ENCODE data around the gene ITK.

ITK gene

GRCh38 chr5:157168286-157168685 is 12.4 kb upstream of the ITK start:
- DNase-seq (ENCODE audit: low spot score) = no peak
- H3K4ac ChIP-seq (ENCODE audit: low read length) = no peak overlapping the region
- H2BK15ac ChIP-seq (ENCODE audit: low read length) = no peak overlapping the region
- no peak overlapping the region for H2AFZ ChIP-seq (ENCODE audit: low read length)
- H3K27me3 ChIP-seq (ENCODE audit: control insufficient read depth in 3 of 3, insufficient read depth in 3 of 3, low read depth in 1 of 3, low read length in 3 of 3) = peaks cover 0 to 2% (median 0%) of the 10 kb centered on the region in 3 experiments
- no peaks in the 10 kb centered on the region for H3K79me1 ChIP-seq (ENCODE audit: low read depth, low read length)
- H2BK5ac ChIP-seq (ENCODE audit: low read length) = no peak overlapping the region
- H3K9me3 ChIP-seq (replicated peaks in 1 of 2; ENCODE audit: control insufficient read depth in 2 of 2, insufficient read depth in 1 of 2, low read depth in 1 of 2, low read length in 2 of 2) = no peaks in the 10 kb centered on the region
- no peak overlapping the region for H4K8ac ChIP-seq (ENCODE audit: low read depth, low read length)
- no peaks in the 10 kb centered on the region for H3K36me3 ChIP-seq (replicated peaks in 1 of 2; ENCODE audit: control insufficient read depth in 2 of 2, insufficient read depth in 2 of 2, low read length in 2 of 2)
- WGBS, 2 donors (ENCODE audit: extremely low coverage in 2 of 2, insufficient read length in 2 of 2, insufficient replicate concordance in 1 of 2) = no CpG with 5 or more reads among the region's 5 CpGs
- H3K4me2 ChIP-seq (ENCODE audit: insufficient read depth, low read length, poor library complexity, severe bottlenecking) = no peak overlapping the region
- H3K23ac ChIP-seq (ENCODE audit: low read depth, low read length, poor library complexity) = no peak overlapping the region
- no peak overlapping the region for H2BK12ac ChIP-seq (ENCODE audit: low read length)
- no peak overlapping the region for H4K91ac ChIP-seq (ENCODE audit: low read depth, low read length, poor library complexity)
- H3K27ac ChIP-seq (replicated peaks; ENCODE audit: low read length) = no peak overlapping the region
- H3K14ac ChIP-seq (ENCODE audit: low read length) = no peak overlapping the region
- peaks cover 0 to 2% of the 10 kb centered on the region in 2 donors for H3K4me1 ChIP-seq (ENCODE audit: control insufficient read depth in 2 of 2, insufficient read depth in 1 of 2, low read depth in 1 of 2, low read length in 2 of 2)
- no peak overlapping the region for H2BK120ac ChIP-seq (ENCODE audit: low read depth, low read length)
- no peak overlapping the region for H2AK5ac ChIP-seq (ENCODE audit: low read depth, low read length)
- H3K18ac ChIP-seq (ENCODE audit: low read length) = no peak overlapping the region
- H3K4me3 ChIP-seq (ENCODE audit: low read length in 2 of 2) = no peak overlapping the region
- no peak overlapping the region for H3K9ac ChIP-seq (ENCODE audit: low read depth, low read length, poor library complexity)

GRCh38 chr5:157172403-157172802 is 8.2 kb upstream of the ITK start:
- Histone ChIP-seq H3K79me1 (ENCODE audit: low read depth, low read length) (no peaks in the 10 kb centered on the region), H3K9ac (ENCODE audit: low read depth, low read length, poor library complexity) (no peak overlapping the region), H2AK5ac (ENCODE audit: low read depth, low read length) (no peak overlapping the region), H4K8ac (ENCODE audit: low read depth, low read length) (no peak overlapping the region), H3K18ac (ENCODE audit: low read length) (no peak overlapping the region), H3K27ac (replicated peaks; ENCODE audit: low read length) (no peak overlapping the region), H2BK120ac (ENCODE audit: low read depth, low read length) (no peak overlapping the region), H2BK12ac (ENCODE audit: low read length) (no peak overlapping the region), H2BK15ac (ENCODE audit: low read length) (no peak overlapping the region), H4K91ac (ENCODE audit: low read depth, low read length, poor library complexity) (no peak overlapping the region), H3K36me3 (replicated peaks in 1 of 2; ENCODE audit: control insufficient read depth in 2 of 2, insufficient read depth in 2 of 2, low read length in 2 of 2) (no peaks in the 10 kb centered on the region), H3K4me3 (ENCODE audit: low read length in 2 of 2) (no peak overlapping the region), H2AFZ (ENCODE audit: low read length) (peak overlapping the region; percentile 37), H3K23ac (ENCODE audit: low read depth, low read length, poor library complexity) (no peak overlapping the region), H3K27me3 (ENCODE audit: control insufficient read depth in 3 of 3, insufficient read depth in 3 of 3, low read depth in 1 of 3, low read length in 3 of 3) (peaks cover 0 to 7% (median 0%) of the 10 kb centered on the region in 3 experiments), H3K4ac (ENCODE audit: low read length) (no peak overlapping the region), H3K9me3 (replicated peaks in 1 of 2; ENCODE audit: control insufficient read depth in 2 of 2, insufficient read depth in 1 of 2, low read depth in 1 of 2, low read length in 2 of 2) (no peaks in the 10 kb centered on the region), H2BK5ac (ENCODE audit: low read length) (no peak overlapping the region), H3K4me2 (ENCODE audit: insufficient read depth, low read length, poor library complexity, severe bottlenecking) (no peak overlapping the region), H3K14ac (ENCODE audit: low read length) (no peak overlapping the region), H3K4me1 (ENCODE audit: control insufficient read depth in 2 of 2, insufficient read depth in 1 of 2, low read depth in 1 of 2, low read length in 2 of 2) (peaks cover 0 to 2% of the 10 kb centered on the region in 2 donors)
- WGBS, 2 donors (ENCODE audit: extremely low coverage in 2 of 2, insufficient read length in 2 of 2, insufficient replicate concordance in 1 of 2) = no CpG with 5 or more reads among the region's 2 CpGs
- no peak for DNase-seq (ENCODE audit: low spot score)

DNA sequence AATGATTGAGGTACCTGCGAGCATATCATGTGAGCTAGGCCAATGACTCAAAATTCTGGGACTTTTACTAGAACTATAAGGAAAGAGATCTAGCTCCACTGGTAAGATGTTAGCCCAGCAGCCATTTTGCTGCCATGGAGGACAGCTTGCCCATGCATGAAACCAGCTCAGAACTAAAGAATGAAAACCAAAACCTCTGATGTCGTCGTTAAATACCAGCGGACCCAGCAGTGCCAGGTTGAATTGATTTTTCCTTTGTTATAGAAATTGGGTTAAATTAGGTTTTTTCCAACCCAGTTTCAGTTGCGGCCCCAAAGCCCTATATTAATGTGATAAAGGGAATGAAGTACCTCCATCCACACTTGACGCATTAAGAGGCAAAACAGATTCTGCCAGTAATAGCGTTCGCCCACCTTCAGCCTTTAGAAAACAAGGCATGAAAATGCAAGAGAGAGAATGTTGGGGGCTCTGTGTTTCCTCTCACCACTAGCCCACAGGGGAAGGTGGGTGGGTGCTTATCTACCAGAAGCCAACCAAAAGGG is 5.5 kb upstream of the ITK start:
- Histone ChIP-seq H3K4me3 (ENCODE audit: low read length in 2 of 2) (no peak overlapping the region), H3K4me1 (ENCODE audit: control insufficient read depth in 2 of 2, insufficient read depth in 1 of 2, low read depth in 1 of 2, low read length in 2 of 2) (peaks cover 0 to 2% of the 10 kb centered on the region in 2 donors), H2BK15ac (ENCODE audit: low read length) (no peak overlapping the region), H2BK12ac (ENCODE audit: low read length) (no peak overlapping the region), H3K4ac (ENCODE audit: low read length) (no peak overlapping the region), H3K79me1 (ENCODE audit: low read depth, low read length) (no peaks in the 10 kb centered on the region), H3K36me3 (replicated peaks in 1 of 2; ENCODE audit: control insufficient read depth in 2 of 2, insufficient read depth in 2 of 2, low read length in 2 of 2) (no peaks in the 10 kb centered on the region), H3K18ac (ENCODE audit: low read length) (no peak overlapping the region), H3K27ac (replicated peaks; ENCODE audit: low read length) (no peak overlapping the region), H2BK120ac (ENCODE audit: low read depth, low read length) (no peak overlapping the region), H2BK5ac (ENCODE audit: low read length) (no peak overlapping the region), H2AK5ac (ENCODE audit: low read depth, low read length) (no peak overlapping the region), H4K91ac (ENCODE audit: low read depth, low read length, poor library complexity) (no peak overlapping the region), H4K8ac (ENCODE audit: low read depth, low read length) (no peak overlapping the region), H3K9me3 (replicated peaks in 1 of 2; ENCODE audit: control insufficient read depth in 2 of 2, insufficient read depth in 1 of 2, low read depth in 1 of 2, low read length in 2 of 2) (no peaks in the 10 kb centered on the region), H3K23ac (ENCODE audit: low read depth, low read length, poor library complexity) (no peak overlapping the region), H2AFZ (ENCODE audit: low read length) (no peak overlapping the region), H3K27me3 (ENCODE audit: control insufficient read depth in 3 of 3, insufficient read depth in 3 of 3, low read depth in 1 of 3, low read length in 3 of 3) (peaks cover 0 to 8% (median 1%) of the 10 kb centered on the region in 3 experiments), H3K4me2 (ENCODE audit: insufficient read depth, low read length, poor library complexity, severe bottlenecking) (no peak overlapping the region), H3K9ac (ENCODE audit: low read depth, low read length, poor library complexity) (no peak overlapping the region), H3K14ac (ENCODE audit: low read length) (no peak overlapping the region)
- no CpG with 5 or more reads among the region's 8 CpGs for WGBS, 2 donors (ENCODE audit: extremely low coverage in 2 of 2, insufficient read length in 2 of 2, insufficient replicate concordance in 1 of 2)
- DNase-seq (ENCODE audit: low spot score) = no peak

GRCh38 chr5:157177953-157178352 is 2.7 kb upstream of the ITK start:
- Histone ChIP-seq H2AK5ac (ENCODE audit: low read depth, low read length) (no peak overlapping the region), H2AFZ (ENCODE audit: low read length) (no peak overlapping the region)

More at GRCh38 chr5:157177953-157178352, 2.7 kb upstream of the ITK start:
- Histone ChIP-seq H3K79me1 (ENCODE audit: low read depth, low read length) (no peaks in the 10 kb centered on the region), H3K4me3 (ENCODE audit: low read length in 2 of 2) (no peak overlapping the region), H3K36me3 (replicated peaks in 1 of 2; ENCODE audit: control insufficient read depth in 2 of 2, insufficient read depth in 2 of 2, low read length in 2 of 2) (no peaks in the 10 kb centered on the region), H3K4me1 (ENCODE audit: control insufficient read depth in 2 of 2, insufficient read depth in 1 of 2, low read depth in 1 of 2, low read length in 2 of 2) (no peaks in the 10 kb centered on the region), H4K91ac (ENCODE audit: low read depth, low read length, poor library complexity) (no peak overlapping the region), H3K23ac (ENCODE audit: low read depth, low read length, poor library complexity) (no peak overlapping the region), H2BK120ac (ENCODE audit: low read depth, low read length) (no peak overlapping the region), H3K18ac (ENCODE audit: low read length) (no peak overlapping the region), H3K27ac (replicated peaks; ENCODE audit: low read length) (no peak overlapping the region), H3K4me2 (ENCODE audit: insufficient read depth, low read length, poor library complexity, severe bottlenecking) (no peak overlapping the region), H3K9me3 (replicated peaks in 1 of 2; ENCODE audit: control insufficient read depth in 2 of 2, insufficient read depth in 1 of 2, low read depth in 1 of 2, low read length in 2 of 2) (no peaks in the 10 kb centered on the region), H2BK15ac (ENCODE audit: low read length) (no peak overlapping the region), H3K27me3 (ENCODE audit: control insufficient read depth in 3 of 3, insufficient read depth in 3 of 3, low read depth in 1 of 3, low read length in 3 of 3) (peaks cover 0 to 16% (median 1%) of the 10 kb centered on the region in 3 experiments), H4K8ac (ENCODE audit: low read depth, low read length) (no peak overlapping the region), H3K4ac (ENCODE audit: low read length) (no peak overlapping the region), H2BK5ac (ENCODE audit: low read length) (no peak overlapping the region), H3K14ac (ENCODE audit: low read length) (no peak overlapping the region), H3K9ac (ENCODE audit: low read depth, low read length, poor library complexity) (no peak overlapping the region), H2BK12ac (ENCODE audit: low read length) (no peak overlapping the region)
- no CpG with 5 or more reads among the region's 6 CpGs for WGBS, 2 donors (ENCODE audit: extremely low coverage in 2 of 2, insufficient read length in 2 of 2, insufficient replicate concordance in 1 of 2)
- DNase-seq (ENCODE audit: low spot score) = no peak
